ENCODE results near the gene TMPRSS13. TPM values are rescaled to one million over a fixed set of nuclear protein-coding genes. Genes with fewer than 3 reads are reported as not detected.

TMPRSS13 gene
- total RNA-seq, 2 donors from 2014 or later: 1.1 TPM; not detected in 1

- ATAC-seq (ENCODE audit: insufficient number of reproducible peaks, low FRiP score, low read depth) (no peak), DNase-seq (ENCODE audit: low spot score) (no peak)
- TF ChIP-seq CTCF (IDR thresholded peaks at IDR 0.05): no peak
- Histone ChIP-seq H3K27ac (no peak overlapping the region), H3K9me3 (no peaks in the 10 kb centered on the region), H3K4me1 (ENCODE audit: control insufficient read depth in 1 of 2, low read depth in 2 of 2) (no peaks in the 10 kb centered on the region), H3K27me3 (replicated peaks; ENCODE audit: insufficient read depth) (no peaks in the 10 kb centered on the region), H3K4me3 (no peak overlapping the region), H3K36me3 (no peaks in the 10 kb centered on the region)
Observed at GRCh38 chr11:117900720-117901440, 28.3 kb downstream of the TMPRSS13 start.

DNA sequence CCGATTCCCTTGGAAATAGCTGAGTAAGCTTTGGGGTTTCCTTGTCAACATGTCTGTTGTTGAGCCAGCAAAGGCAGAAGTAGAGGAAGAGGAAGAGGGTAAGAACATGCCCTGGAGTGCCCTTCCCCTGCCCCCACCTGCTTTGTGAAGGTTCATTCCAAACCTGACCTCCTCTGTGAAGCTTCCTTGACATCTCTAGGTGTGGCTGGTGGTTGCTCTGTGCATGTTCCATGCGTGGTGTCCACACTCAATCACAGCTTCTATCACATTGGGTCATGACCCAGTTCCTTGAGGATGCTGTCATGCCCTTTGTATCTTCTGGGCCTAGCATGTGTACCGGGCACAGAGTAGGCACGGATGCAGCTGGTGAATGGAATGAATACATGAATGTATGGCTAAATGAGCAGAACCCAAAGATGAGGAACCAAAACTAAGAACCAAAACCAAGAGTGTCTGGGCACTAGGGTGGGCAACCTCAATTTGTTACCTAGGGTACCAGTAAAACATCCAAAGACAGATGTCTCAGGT lies 29.0 kb downstream of the TMPRSS13 start:
- Histone ChIP-seq H3K27ac (no peak overlapping the region), H3K27me3 (replicated peaks; ENCODE audit: insufficient read depth) (no peaks in the 10 kb centered on the region), H3K4me3 (no peak overlapping the region), H3K9me3 (no peaks in the 10 kb centered on the region), H3K4me1 (ENCODE audit: control insufficient read depth in 1 of 2, low read depth in 2 of 2) (no peaks in the 10 kb centered on the region), H3K36me3 (no peaks in the 10 kb centered on the region)
- no peak for TF ChIP-seq CTCF (IDR thresholded peaks at IDR 0.05)
- DNase-seq (ENCODE audit: low spot score): no peak
- ATAC-seq (ENCODE audit: insufficient number of reproducible peaks, low FRiP score, low read depth): no peak

GRCh38 chr11:117898059-117898458 lies 31.1 kb downstream of the TMPRSS13 start:
- no peak for DNase-seq (ENCODE audit: low spot score)
- no peak for ATAC-seq (ENCODE audit: insufficient number of reproducible peaks, low FRiP score, low read depth)
- no peaks in the 10 kb centered on the region for H3K27me3 ChIP-seq (replicated peaks; ENCODE audit: insufficient read depth)
- H3K9me3 ChIP-seq: no peaks in the 10 kb centered on the region
- H3K4me1 ChIP-seq (ENCODE audit: control insufficient read depth in 1 of 2, low read depth in 2 of 2): no peaks in the 10 kb centered on the region
- no peak overlapping the region for H3K4me3 ChIP-seq
- H3K36me3 ChIP-seq: no peaks in the 10 kb centered on the region
- no peak for TF ChIP-seq CTCF (IDR thresholded peaks at IDR 0.05)
- H3K27ac ChIP-seq: no peak overlapping the region

- H3K4me3 ChIP-seq: no peak overlapping the region
- H3K36me3 ChIP-seq: no peaks in the 10 kb centered on the region
- no peaks in the 10 kb centered on the region for H3K9me3 ChIP-seq
- no peak for DNase-seq (ENCODE audit: low spot score)
- no peak overlapping the region for H3K27ac ChIP-seq
- ATAC-seq (ENCODE audit: insufficient number of reproducible peaks, low FRiP score, low read depth): no peak
- no peak for TF ChIP-seq CTCF (IDR thresholded peaks at IDR 0.05)
- H3K4me1 ChIP-seq (ENCODE audit: control insufficient read depth in 1 of 2, low read depth in 2 of 2): no peaks in the 10 kb centered on the region
- H3K27me3 ChIP-seq (replicated peaks; ENCODE audit: insufficient read depth): no peaks in the 10 kb centered on the region
Observed at GRCh38 chr11:117892651-117893050, 36.6 kb downstream of the TMPRSS13 start.

DNA sequence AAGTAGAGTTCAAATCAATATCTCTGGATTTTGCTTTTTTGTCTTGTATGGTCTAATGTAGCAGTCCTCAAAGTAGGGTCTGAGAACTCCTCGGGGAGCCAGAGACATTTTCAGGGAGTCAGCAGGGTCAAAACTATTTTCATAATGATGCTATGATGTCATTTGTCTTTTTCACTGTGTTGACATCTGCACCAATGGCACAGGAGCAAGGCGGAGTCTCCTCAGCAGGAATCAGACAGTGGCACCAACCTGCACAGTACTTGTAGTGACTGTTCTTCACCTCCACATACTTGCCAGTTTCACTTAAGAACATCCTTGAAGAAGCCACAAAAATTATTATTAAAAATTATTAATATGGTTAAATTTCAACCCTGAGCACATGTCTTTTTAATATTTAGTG lies 37.8 kb downstream of the TMPRSS13 start:
- Histone ChIP-seq H3K27me3 (replicated peaks; ENCODE audit: insufficient read depth) (no peaks in the 10 kb centered on the region), H3K9me3 (no peaks in the 10 kb centered on the region), H3K4me3 (no peak overlapping the region), H3K27ac (no peak overlapping the region), H3K36me3 (no peaks in the 10 kb centered on the region), H3K4me1 (ENCODE audit: control insufficient read depth in 1 of 2, low read depth in 2 of 2) (no peaks in the 10 kb centered on the region)
- TF ChIP-seq CTCF (IDR thresholded peaks at IDR 0.05): no peak
- ATAC-seq (ENCODE audit: insufficient number of reproducible peaks, low FRiP score, low read depth) (no peak), DNase-seq (ENCODE audit: low spot score) (no peak)
